Neural cell (in vitro differentiated cells): ENCODE data around the gene ARHGAP10.

Experiments used
- EP300 ChIP-seq: fragments of 450-650 bp; conservative IDR thresholded peaks from 2 replicates; pipeline ENCODE4 v1.6.1; 2014; ENCODE audit warnings: antibody characterized with exemption, mild to moderate bottlenecking, moderate library complexity; ENCODE audit not compliant: poor library complexity, severe bottlenecking
- EZH2 ChIP-seq: fragments of 200-600, 300-800 bp; shearing (Covaris generic), sonication (generic); IDR thresholded peaks from 2 replicates; pipeline ENCODE4 v1.6.1; 2014; ENCODE audit warnings: antibody characterized with exemption, low read length, borderline replicate concordance, mild to moderate bottlenecking; ENCODE audit not compliant: insufficient read depth, poor library complexity, severe bottlenecking
- RAD21 ChIP-seq: fragments of 450-650 bp; conservative IDR thresholded peaks from 2 replicates; pipeline ENCODE4 v1.6.1; 2014; ENCODE audit warnings: antibody characterized with exemption, mild to moderate bottlenecking, moderate library complexity
- TAF1 ChIP-seq: IDR thresholded peaks from 2 replicates; pipeline ENCODE4 v1.6.1; 2012; ENCODE audit warnings: low read depth
- TF ChIP-seq, protein P1 (sequence below): fragments of 450-650 bp; IDR thresholded peaks from 2 replicates; pipeline ENCODE4 v1.5.1; 2014; ENCODE audit warnings: antibody characterized with exemption, mild to moderate bottlenecking, moderate library complexity; ENCODE audit not compliant: poor library complexity, severe bottlenecking

DNA sequence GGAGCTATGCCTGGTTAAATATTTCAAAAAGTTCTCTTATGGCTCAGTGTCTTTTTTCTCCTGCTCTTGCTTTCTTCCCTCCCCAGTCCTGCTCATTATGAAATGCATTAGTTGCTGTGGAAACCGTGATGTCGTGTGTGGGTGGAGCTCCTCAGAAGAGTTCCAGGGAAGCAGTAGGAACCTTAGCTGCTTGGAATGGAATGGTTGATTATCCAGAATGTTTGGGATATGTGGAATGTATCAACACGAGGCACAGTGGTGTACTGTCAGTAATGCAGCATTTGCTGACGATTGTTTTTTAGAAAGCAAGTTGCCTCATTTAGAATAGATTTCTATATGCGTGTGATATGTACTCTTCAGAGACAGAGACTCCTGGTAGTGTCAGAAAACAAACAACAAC, 333.2 kb downstream of the ARHGAP10 start:
- TF ChIP-seq, protein P1, sequence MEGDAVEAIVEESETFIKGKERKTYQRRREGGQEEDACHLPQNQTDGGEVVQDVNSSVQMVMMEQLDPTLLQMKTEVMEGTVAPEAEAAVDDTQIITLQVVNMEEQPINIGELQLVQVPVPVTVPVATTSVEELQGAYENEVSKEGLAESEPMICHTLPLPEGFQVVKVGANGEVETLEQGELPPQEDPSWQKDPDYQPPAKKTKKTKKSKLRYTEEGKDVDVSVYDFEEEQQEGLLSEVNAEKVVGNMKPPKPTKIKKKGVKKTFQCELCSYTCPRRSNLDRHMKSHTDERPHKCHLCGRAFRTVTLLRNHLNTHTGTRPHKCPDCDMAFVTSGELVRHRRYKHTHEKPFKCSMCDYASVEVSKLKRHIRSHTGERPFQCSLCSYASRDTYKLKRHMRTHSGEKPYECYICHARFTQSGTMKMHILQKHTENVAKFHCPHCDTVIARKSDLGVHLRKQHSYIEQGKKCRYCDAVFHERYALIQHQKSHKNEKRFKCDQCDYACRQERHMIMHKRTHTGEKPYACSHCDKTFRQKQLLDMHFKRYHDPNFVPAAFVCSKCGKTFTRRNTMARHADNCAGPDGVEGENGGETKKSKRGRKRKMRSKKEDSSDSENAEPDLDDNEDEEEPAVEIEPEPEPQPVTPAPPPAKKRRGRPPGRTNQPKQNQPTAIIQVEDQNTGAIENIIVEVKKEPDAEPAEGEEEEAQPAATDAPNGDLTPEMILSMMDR = no peak
- TF ChIP-seq EZH2 (no peak), EP300 (no peak), TAF1 (no peak), RAD21 (no peak)
